ENCODE results near the gene CRYBB2.
"Not testable (repeated sequence)": the region's sequence is repeated elsewhere in the genome, so short reads cannot be mapped to it uniquely, and the experiment has no call there.

Gene CRYBB2

GRCh38 chr22:25219211-25219689, at the start of gene CRYBB2:
TSS of gene CRYBB2 (plus strand) at chr22:25219639. CDS start at chr22:25221430, 1,791 bp downstream.
- no peak for DNase-seq

GRCh38 chr22:25170426-25170980, 48.9 kb upstream of the CRYBB2 start:
- DNase-seq: no peak

- DNase-seq: peak; percentile 7
These were observed 47.3 kb upstream of the CRYBB2 start for GRCh38 chr22:25172153-25172552.

GRCh38 chr22:25174156-25174887, 45.1 kb upstream of the CRYBB2 start:
- no peak for DNase-seq

- no peak for DNase-seq
These were observed 44.5 kb upstream of the CRYBB2 start for GRCh38 chr22:25174888-25175411.

- DNase-seq: no peak
These were observed 43.3 kb upstream of the CRYBB2 start for GRCh38 chr22:25176175-25176574.

GRCh38 chr22:25176799-25177198, 42.6 kb upstream of the CRYBB2 start:
- no peak for DNase-seq

- no peak for DNase-seq
These were observed 42.2 kb upstream of the CRYBB2 start for GRCh38 chr22:25177226-25177625.

GRCh38 chr22:25177895-25178294, 41.5 kb upstream of the CRYBB2 start:
- no peak for DNase-seq

GRCh38 chr22:25178348-25178747, 41.1 kb upstream of the CRYBB2 start:
- not testable (repeated sequence) for DNase-seq

- not testable (repeated sequence) for DNase-seq
These were observed 40.4 kb upstream of the CRYBB2 start for GRCh38 chr22:25178869-25179631.

GRCh38 chr22:25182131-25183110, 37.0 kb upstream of the CRYBB2 start:
- no peak for DNase-seq

- no peak for DNase-seq
These were observed 35.4 kb upstream of the CRYBB2 start for GRCh38 chr22:25183949-25184619.

- DNase-seq: no peak
These were observed 33.3 kb upstream of the CRYBB2 start for GRCh38 chr22:25186140-25186539.

GRCh38 chr22:25187469-25187868, 32.0 kb upstream of the CRYBB2 start:
- DNase-seq: no peak

GRCh38 chr22:25192406-25192805, 27.0 kb upstream of the CRYBB2 start:
- DNase-seq: no peak

GRCh38 chr22:25193130-25193529, 26.3 kb upstream of the CRYBB2 start:
- no peak for DNase-seq

- no peak for DNase-seq
These were observed 25.9 kb upstream of the CRYBB2 start for GRCh38 chr22:25193548-25193947.

- DNase-seq: no peak
These were observed 23.1 kb upstream of the CRYBB2 start for GRCh38 chr22:25196326-25196725.

GRCh38 chr22:25197340-25197739, 22.1 kb upstream of the CRYBB2 start:
- DNase-seq: no peak

- no peak for DNase-seq
These were observed 19.5 kb upstream of the CRYBB2 start, which contains the start of gene CRYBB3 for GRCh38 chr22:25199731-25200520. TSS of gene CRYBB3 (plus strand) at chr22:25199858. CDS start at chr22:25201397, 1,539 bp downstream.
